GM12872 (cell line): ENCODE results near the gene PLCZ1.

Source experiments
- CTCF ChIP-seq: IDR thresholded peaks from 3 replicates; pipeline ENCODE4 v1.5.1; 2011; ENCODE audit warnings: low read depth, mild to moderate bottlenecking, low read length, moderate library complexity; ENCODE audit not compliant: insufficient read depth

Gene PLCZ1

GRCh38 chr12:18751866-18752265 lies 14.1 kb upstream of the PLCZ1 start:
- TF ChIP-seq CTCF = no peak

- no peak for TF ChIP-seq CTCF
Observed at GRCh38 chr12:18750085-18750484, 12.3 kb upstream of the PLCZ1 start.

- no peak for TF ChIP-seq CTCF
Observed at GRCh38 chr12:18749386-18749957, 11.7 kb upstream of the PLCZ1 start.

- TF ChIP-seq CTCF = no peak
Observed at GRCh38 chr12:18747895-18748294, 10.1 kb upstream of the PLCZ1 start.

- TF ChIP-seq CTCF = no peak
Observed at GRCh38 chr12:18731156-18731555, 6.7 kb downstream of the PLCZ1 start.

- no peak for TF ChIP-seq CTCF
Observed at GRCh38 chr12:18723752-18724151, 14.1 kb downstream of the PLCZ1 start.

GRCh38 chr12:18721452-18721851 lies 16.4 kb downstream of the PLCZ1 start:
- no peak for TF ChIP-seq CTCF
